HG03135 (cell line): ENCODE data around the gene ITPR1.

ENCODE experiments used
- ATAC-seq: cut with Tn5 transposase; IDR thresholded peaks from one replicate; pipeline ENCODE4 v1.9.1; 2021; ENCODE audit warnings: mild to moderate bottlenecking, moderate library complexity; ENCODE audit not compliant: unreplicated experiment

The ITPR1 gene

DNA sequence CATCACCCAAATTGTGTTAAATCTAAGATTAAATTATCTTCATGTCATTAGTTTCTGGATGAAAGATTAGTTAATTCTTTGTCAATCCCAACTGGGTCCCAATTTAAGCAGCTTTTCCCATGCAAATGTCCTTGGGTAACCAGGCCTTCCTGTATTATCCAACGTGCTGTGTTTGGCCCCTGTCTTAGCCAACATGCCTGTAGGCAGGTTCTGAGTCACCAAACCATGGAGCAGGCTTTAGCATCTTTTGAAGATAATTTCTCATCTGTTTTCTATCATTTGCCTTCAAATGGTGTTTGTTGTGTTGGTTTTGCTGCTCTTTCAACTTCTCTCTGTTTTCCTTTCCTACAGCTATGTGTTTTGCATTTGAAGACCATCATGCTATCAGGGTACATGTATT lies 216.2 kb downstream of the ITPR1 start:
- no peak for ATAC-seq

GRCh38 chr3:4710191-4710590 lies 217.0 kb downstream of the ITPR1 start:
- no peak for ATAC-seq

DNA sequence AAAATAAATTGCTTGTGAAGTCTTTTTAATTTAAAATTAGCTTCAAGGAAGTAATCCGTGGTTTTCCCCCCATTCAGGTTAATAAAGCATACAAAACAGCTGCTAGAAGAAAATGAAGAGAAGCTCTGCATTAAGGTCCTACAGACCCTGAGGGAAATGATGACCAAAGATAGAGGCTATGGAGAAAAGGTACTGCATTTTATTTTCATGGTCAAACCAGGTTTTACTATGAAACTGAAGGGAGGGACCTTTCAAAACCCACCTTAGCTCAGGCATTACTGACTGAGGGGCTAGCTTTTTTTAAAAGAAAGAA lies 218.5 kb downstream of the ITPR1 start:
- no peak for ATAC-seq

DNA sequence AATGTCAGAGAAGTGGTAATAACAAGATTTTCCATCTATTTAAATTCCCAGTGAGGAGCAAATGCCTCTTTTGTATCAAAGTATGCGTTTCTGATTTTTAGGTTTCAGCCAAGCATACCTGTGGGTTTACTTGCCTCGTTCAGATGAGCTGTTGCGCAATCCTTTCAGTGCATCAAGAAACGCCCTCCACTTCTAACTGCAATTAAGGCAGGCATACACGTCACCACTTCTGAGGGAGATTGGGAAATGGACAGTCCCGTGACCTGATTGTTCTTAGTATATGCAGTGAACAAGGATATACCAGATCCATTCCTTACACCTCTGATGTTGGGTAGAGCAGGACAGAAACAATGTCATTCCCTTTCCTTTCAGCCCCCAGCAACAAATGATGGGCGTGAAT lies 219.0 kb downstream of the ITPR1 start:
- no peak for ATAC-seq

- no peak for ATAC-seq
These were observed 220.9 kb downstream of the ITPR1 start for GRCh38 chr3:4714045-4714444.

- ATAC-seq: no peak
These were observed 223.1 kb downstream of the ITPR1 start for GRCh38 chr3:4716266-4716665.

- no peak for ATAC-seq
These were observed 223.7 kb downstream of the ITPR1 start for GRCh38 chr3:4716706-4717362.

- no peak for ATAC-seq
These were observed 224.2 kb downstream of the ITPR1 start for GRCh38 chr3:4717363-4717740.

- ATAC-seq: no peak
These were observed 225.1 kb downstream of the ITPR1 start for GRCh38 chr3:4718179-4718736.

GRCh38 chr3:4719046-4719501 lies 225.9 kb downstream of the ITPR1 start:
- no peak for ATAC-seq

DNA sequence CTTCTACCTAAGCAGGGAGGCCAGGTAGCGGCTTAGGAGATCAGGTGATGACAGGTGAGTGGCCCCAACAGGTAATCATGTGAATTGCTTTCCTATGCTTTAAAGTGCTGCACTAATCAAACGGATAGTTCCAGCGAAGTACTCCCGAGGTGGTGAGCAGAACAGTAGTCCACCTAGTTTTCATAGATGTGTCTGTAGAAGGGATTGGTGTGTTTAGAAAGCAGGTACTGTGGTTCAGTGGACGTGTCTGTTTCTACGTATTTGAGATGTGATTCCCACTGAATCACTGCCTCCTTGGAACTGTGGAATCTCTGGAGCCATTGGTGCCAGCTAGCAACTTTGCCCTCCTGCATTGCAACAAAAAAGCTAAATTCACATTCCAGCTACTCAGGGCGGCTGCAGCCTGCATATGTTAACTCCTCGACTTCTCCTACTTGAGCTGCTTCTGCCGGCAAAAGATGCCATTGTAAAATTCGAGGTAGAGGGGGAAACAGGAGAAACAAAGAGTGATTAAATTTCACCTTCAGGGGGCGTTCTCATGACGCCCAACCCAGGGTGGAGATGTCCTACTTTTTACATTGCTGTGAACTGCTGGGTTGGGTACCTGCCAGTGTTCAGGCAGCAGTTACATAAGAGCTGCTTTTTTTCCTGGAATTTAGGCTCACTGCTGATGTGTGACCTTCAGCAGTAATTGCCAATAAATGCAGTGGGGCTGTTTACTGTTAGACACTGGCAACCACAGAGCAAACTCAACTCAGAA lies 227.3 kb downstream of the ITPR1 start:
- no peak for ATAC-seq

GRCh38 chr3:4721511-4721911 lies 228.4 kb downstream of the ITPR1 start:
- ATAC-seq: no peak

- ATAC-seq: no peak
These were observed 229.0 kb downstream of the ITPR1 start for GRCh38 chr3:4722103-4722502.

GRCh38 chr3:4724051-4724629 lies 231.0 kb downstream of the ITPR1 start:
- no peak for ATAC-seq

DNA sequence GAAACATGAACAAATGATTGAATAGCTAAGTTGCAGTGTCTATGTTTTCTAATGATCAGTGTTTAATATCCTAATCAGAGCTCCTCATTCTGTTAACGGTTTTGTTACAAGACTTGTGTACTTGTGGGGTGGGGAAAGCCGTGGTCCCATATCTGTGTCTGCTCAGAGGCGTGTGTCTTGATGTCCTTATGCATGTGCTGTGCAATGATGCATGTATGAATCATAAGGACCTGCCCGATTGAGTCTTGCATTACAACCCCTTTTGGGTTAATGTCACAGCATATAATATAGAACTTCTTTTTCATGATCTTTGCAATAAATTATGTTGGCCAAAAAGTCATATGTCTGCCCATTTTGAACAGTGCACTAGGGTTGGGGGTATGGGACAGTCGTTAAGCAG lies 233.4 kb downstream of the ITPR1 start:
- no peak for ATAC-seq

GRCh38 chr3:4729061-4729973 lies 236.2 kb downstream of the ITPR1 start:
- no peak for ATAC-seq

DNA sequence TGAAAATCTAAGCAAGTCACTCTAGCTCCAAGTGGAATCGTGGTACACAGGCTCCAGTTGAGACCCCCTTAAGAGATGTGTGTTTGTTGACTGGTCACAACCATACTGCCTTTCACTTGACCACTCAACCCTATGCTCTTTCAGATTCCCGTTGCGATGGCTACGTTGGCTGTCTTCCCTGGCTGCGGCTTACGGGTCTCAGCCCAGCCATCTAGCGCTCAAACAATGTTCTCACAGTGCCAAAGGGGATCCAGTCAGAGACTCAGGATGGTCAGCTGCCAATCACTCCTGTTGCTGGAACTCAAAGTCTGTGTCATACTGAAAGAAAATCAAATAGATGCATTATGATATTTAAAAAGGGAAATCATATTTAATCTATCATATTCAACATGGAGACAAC lies 237.6 kb downstream of the ITPR1 start:
- ATAC-seq: no peak

DNA sequence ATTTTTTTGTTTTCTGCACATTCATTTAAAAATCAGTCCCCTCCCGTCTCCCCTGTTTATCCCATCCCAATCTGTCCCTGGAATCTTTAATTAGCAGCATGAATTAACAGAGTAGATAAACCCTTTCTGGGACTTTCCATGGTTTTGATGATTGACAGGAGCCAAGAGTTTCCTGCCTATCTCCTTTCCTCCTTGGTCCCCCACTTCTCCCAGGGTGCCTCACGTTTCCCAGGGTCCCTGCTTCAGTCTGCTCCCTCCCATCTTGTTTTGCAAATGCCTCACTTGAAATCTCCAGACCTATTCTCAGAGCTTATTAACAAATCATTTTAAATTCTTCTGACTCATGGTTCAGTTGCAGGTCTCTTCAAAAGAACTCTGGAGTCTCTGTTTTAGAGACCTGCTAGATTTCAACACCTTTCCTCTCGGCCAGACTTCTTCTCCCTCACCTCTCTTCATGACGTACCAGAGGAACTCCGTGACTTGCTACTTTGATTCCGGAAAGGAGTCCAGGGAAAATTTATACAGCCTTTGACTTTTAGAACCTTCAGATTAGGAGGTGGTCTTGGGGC lies 238.5 kb downstream of the ITPR1 start:
- ATAC-seq: no peak

- no peak for ATAC-seq
These were observed 239.8 kb downstream of the ITPR1 start for GRCh38 chr3:4732925-4733324.

DNA sequence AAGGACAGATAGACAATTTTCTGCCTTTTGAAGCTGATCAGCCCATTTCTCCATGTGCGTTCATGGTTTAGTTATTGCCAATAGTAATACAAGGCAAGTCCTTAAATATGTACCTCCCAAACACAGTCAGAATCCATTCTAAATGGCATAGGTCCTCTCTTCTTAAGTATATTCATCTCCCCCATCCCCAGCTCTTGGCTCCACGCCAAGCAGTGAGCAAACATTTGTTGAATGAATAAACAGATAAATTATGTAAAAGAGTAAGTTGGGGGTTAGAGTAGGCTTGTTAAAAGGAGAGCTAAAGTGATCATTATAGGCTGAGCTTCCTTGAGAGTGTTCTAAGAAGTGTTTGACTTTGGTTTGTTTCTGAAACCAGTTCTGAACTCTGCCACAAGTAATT lies 241.3 kb downstream of the ITPR1 start:
- no peak for ATAC-seq

DNA sequence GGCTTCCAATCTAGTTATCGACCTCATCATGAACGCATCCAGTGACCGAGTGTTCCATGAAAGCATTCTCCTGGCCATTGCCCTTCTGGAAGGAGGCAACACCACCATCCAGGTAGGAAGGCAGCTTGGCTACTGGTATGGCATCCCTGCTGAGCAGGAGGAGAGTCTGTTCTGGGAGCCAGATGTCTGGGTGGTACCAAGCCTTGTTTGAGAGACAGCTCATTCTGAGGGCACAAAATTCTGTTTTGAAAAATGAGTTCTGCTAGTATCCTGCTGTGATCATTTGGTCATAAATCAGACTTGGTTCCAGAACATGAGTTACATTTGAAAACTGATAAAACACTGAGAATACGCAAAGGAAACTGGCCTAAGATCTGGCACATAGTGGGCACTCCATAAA lies 242.1 kb downstream of the ITPR1 start:
- ATAC-seq: no peak
